ENCODE data around the gene GRIK1. TPM values are rescaled to one million over a fixed set of nuclear protein-coding genes. Genes with fewer than 3 reads are reported as not detected.

Gene GRIK1
- total RNA-seq, 3 donors from 2014 or later, result 0.38 to 0.41 TPM; not detected in 1

- Histone ChIP-seq H3K4me1 (ENCODE audit: low read depth) (no peaks in the 10 kb centered on the region), H3K4me3 (no peak overlapping the region), H3K36me3 (ENCODE audit: low read depth) (no peaks in the 10 kb centered on the region), H3K9me3 (no peaks in the 10 kb centered on the region)
- DNase-seq, result no peak
- no peak for ATAC-seq
- TF ChIP-seq, protein P1, sequence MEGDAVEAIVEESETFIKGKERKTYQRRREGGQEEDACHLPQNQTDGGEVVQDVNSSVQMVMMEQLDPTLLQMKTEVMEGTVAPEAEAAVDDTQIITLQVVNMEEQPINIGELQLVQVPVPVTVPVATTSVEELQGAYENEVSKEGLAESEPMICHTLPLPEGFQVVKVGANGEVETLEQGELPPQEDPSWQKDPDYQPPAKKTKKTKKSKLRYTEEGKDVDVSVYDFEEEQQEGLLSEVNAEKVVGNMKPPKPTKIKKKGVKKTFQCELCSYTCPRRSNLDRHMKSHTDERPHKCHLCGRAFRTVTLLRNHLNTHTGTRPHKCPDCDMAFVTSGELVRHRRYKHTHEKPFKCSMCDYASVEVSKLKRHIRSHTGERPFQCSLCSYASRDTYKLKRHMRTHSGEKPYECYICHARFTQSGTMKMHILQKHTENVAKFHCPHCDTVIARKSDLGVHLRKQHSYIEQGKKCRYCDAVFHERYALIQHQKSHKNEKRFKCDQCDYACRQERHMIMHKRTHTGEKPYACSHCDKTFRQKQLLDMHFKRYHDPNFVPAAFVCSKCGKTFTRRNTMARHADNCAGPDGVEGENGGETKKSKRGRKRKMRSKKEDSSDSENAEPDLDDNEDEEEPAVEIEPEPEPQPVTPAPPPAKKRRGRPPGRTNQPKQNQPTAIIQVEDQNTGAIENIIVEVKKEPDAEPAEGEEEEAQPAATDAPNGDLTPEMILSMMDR (IDR thresholded peaks at IDR 0.05), result no peak
- intact Hi-C loops (cut with DNase I, micrococcal nuclease), result no loop called here
These were observed 301.0 kb downstream of the GRIK1 start for GRCh38 chr21:29638761-29639327.

- H3K9me3 ChIP-seq, result no peaks in the 10 kb centered on the region
- ATAC-seq (no peak), DNase-seq (no peak)
- no peak overlapping the region for H3K4me3 ChIP-seq
- no peaks in the 10 kb centered on the region for H3K4me1 ChIP-seq (ENCODE audit: low read depth)
- TF ChIP-seq, protein P1 (IDR thresholded peaks at IDR 0.05), result no peak
- H3K36me3 ChIP-seq (ENCODE audit: low read depth), result no peaks in the 10 kb centered on the region
- intact Hi-C loops (cut with DNase I, micrococcal nuclease), result no loop called here
These were observed 301.7 kb downstream of the GRIK1 start for GRCh38 chr21:29638138-29638537.

DNA sequence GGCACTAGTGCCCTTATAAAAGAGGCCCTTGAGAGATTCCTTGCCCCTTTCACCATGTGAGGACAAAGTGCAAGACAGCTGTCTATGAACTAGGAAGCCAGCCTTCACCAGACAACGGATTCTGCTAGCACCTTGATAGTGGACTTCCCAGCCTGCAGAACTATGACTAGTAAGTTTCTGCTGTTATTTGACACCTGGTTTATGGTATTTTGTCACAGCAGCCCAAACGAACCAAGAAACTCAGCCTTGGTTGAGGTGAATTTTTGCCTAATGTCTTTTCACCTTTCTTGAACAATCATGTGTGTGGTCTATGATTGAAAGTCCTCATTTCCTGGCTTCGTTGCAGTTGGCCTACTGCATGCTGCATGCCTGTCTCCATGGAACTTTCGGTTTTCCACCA lies 302.2 kb downstream of the GRIK1 start:
- intact Hi-C loops (cut with DNase I, micrococcal nuclease), result no loop called here
- no peak for ATAC-seq
- no peaks in the 10 kb centered on the region for H3K9me3 ChIP-seq

GRCh38 chr21:29637134-29637533 lies 302.7 kb downstream of the GRIK1 start:
- intact Hi-C loops (cut with DNase I, micrococcal nuclease), result no loop called here
- H3K4me3 ChIP-seq, result no peak overlapping the region

More for the DNA sequence above, 302.2 kb downstream of the GRIK1 start:
- DNase-seq, result no peak
- Histone ChIP-seq H3K4me1 (ENCODE audit: low read depth) (no peaks in the 10 kb centered on the region), H3K36me3 (ENCODE audit: low read depth) (no peaks in the 10 kb centered on the region), H3K4me3 (no peak overlapping the region)
- TF ChIP-seq, protein P1 (IDR thresholded peaks at IDR 0.05), result no peak

GRCh38 chr21:29634418-29634817 lies 305.4 kb downstream of the GRIK1 start:
- no peak for ATAC-seq
- DNase-seq, result no peak
- intact Hi-C loops (cut with DNase I, micrococcal nuclease), result no loop called here
- H3K36me3 ChIP-seq (ENCODE audit: low read depth), result no peaks in the 10 kb centered on the region
- H3K4me1 ChIP-seq (ENCODE audit: low read depth), result no peaks in the 10 kb centered on the region
- TF ChIP-seq, protein P1 (IDR thresholded peaks at IDR 0.05), result no peak
- no peak overlapping the region for H3K4me3 ChIP-seq
- H3K9me3 ChIP-seq, result no peaks in the 10 kb centered on the region

More at GRCh38 chr21:29637134-29637533, 302.7 kb downstream of the GRIK1 start:
- no peaks in the 10 kb centered on the region for H3K4me1 ChIP-seq (ENCODE audit: low read depth)
- ATAC-seq (no peak), DNase-seq (no peak)
- H3K9me3 ChIP-seq, result no peaks in the 10 kb centered on the region
- no peaks in the 10 kb centered on the region for H3K36me3 ChIP-seq (ENCODE audit: low read depth)
- TF ChIP-seq, protein P1 (IDR thresholded peaks at IDR 0.05), result no peak

DNA sequence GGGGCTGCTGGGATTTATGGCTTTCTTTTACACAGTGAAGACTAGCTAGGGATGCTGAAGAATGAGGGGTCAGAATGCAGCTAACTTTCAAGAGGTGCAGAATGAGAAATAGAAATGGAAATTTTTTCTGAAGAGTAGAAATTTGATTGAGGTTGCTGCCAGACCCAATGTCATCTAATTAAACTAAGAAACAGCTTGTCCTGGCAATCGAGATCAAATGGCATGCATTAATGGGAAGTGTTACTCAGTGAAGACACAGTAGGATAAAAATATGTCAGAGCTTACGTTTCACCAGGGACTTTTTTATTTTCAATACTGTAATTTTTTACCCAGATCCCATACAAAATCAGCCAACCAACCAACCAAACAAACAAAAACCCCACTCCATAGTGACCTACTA lies 306.0 kb downstream of the GRIK1 start:
- H3K4me1 ChIP-seq (ENCODE audit: low read depth), result no peaks in the 10 kb centered on the region
- no peaks in the 10 kb centered on the region for H3K9me3 ChIP-seq
- H3K4me3 ChIP-seq, result no peak overlapping the region
- TF ChIP-seq, protein P1 (IDR thresholded peaks at IDR 0.05), result no peak
- intact Hi-C loops (cut with DNase I, micrococcal nuclease), result no loop called here
- DNase-seq (no peak), ATAC-seq (no peak)
- H3K36me3 ChIP-seq (ENCODE audit: low read depth), result no peaks in the 10 kb centered on the region

Data from mucosa of descending colon (tissue), 3 donors.